Neural cell (in vitro differentiated cells): Measurements from ENCODE around the gene SQOR. TPM values are rescaled to one million over a fixed set of nuclear protein-coding genes. Genes with fewer than 3 reads are reported as not detected.

Experiments used
- H2AFZ ChIP-seq: fragments of 200-600, 300-800 bp; sonication (generic), shearing (Covaris generic); 2 replicates; pipeline ENCODE4 v1.6.0; 2014; ENCODE audit warnings: low read depth, mild to moderate bottlenecking, antibody characterized with exemption, low read length, moderate library complexity
- H3F3A ChIP-seq: fragments of 200-600 bp; shearing (Covaris generic); 2 replicates; pipeline ENCODE4 v1.6.1; 2016; ENCODE audit warnings: mild to moderate bottlenecking, moderate library complexity, mixed read lengths, antibody characterized with exemption, low read length; ENCODE audit not compliant: insufficient read depth, poor library complexity, severe bottlenecking
- H3K27ac ChIP-seq: fragments of 200-600, 300-800 bp; sonication (generic), shearing (Covaris generic); 2 replicates; pipeline ENCODE4 v1.5.1; 2014; ENCODE audit warnings: mild to moderate bottlenecking, low read length, moderate library complexity
- H3K27me3 ChIP-seq: fragments of 300-800, 200-600 bp; sonication (generic), shearing (Covaris generic); 2 replicates; pipeline ENCODE4 v1.6.0; 2014; ENCODE audit warnings: mild to moderate bottlenecking, low read depth, low read length, moderate library complexity; ENCODE audit not compliant: insufficient read depth
- H3K36me3 ChIP-seq: fragments of 300-800, 200-600 bp; sonication (generic), shearing (Covaris generic); 2 replicates; pipeline ENCODE4 v1.5.1; 2014; ENCODE audit warnings: mild to moderate bottlenecking, antibody characterized with exemption, low read length, moderate library complexity; ENCODE audit not compliant: insufficient read depth
- H3K4me2 ChIP-seq: fragments of 300-800, 200-600 bp; sonication (generic), shearing (Covaris generic); 2 replicates; pipeline ENCODE4 v1.6.0; 2014; ENCODE audit warnings: mild to moderate bottlenecking, low read length
- H3K4me3 ChIP-seq: fragments of 300-800, 200-600 bp; sonication (generic), shearing (Covaris generic); 2 replicates; pipeline ENCODE4 v1.5.1; 2014; ENCODE audit warnings: mild to moderate bottlenecking, low read length, moderate library complexity
- H3K79me2 ChIP-seq: fragments of 200-600 bp; shearing (Covaris generic); replicated peaks from 2 replicates; pipeline ENCODE4 v1.6.0; 2014; ENCODE audit warnings: mild to moderate bottlenecking, low read length, moderate library complexity; ENCODE audit not compliant: insufficient read depth
- H3K9ac ChIP-seq: fragments of 300-800, 200-600 bp; sonication (generic), shearing (Covaris generic); 2 replicates; pipeline ENCODE4 v1.6.1; 2016; ENCODE audit warnings: mild to moderate bottlenecking, low read length, mixed read lengths
- H3K9me2 ChIP-seq: fragments of 200-600 bp; shearing (Covaris generic); 2 replicates; pipeline ENCODE4 v1.6.1; 2016; ENCODE audit warnings: mild to moderate bottlenecking, low read length, mixed read lengths; ENCODE audit not compliant: insufficient read depth
- H3K9me3 ChIP-seq: fragments of 200-600, 300-800 bp; sonication (generic), shearing (Covaris generic); 2 replicates; pipeline ENCODE4 v1.6.1; 2016; ENCODE audit warnings: mild to moderate bottlenecking, mixed run types, low read length, moderate library complexity, mixed read lengths
- H4K20me1 ChIP-seq: fragments of 200-600 bp; shearing (Covaris generic); 2 replicates; pipeline ENCODE4 v1.6.1; 2016; ENCODE audit warnings: mild to moderate bottlenecking, mixed run types; ENCODE audit not compliant: insufficient read depth
- CTCF ChIP-seq: fragments of 450-650 bp; IDR thresholded peaks from 2 replicates; pipeline ENCODE4 v1.5.1; 2014; ENCODE audit warnings: antibody characterized with exemption, mild to moderate bottlenecking, moderate library complexity; ENCODE audit not compliant: poor library complexity, severe bottlenecking
- EP300 ChIP-seq: fragments of 450-650 bp; conservative IDR thresholded peaks from 2 replicates; pipeline ENCODE4 v1.6.1; 2014; ENCODE audit warnings: antibody characterized with exemption, mild to moderate bottlenecking, moderate library complexity; ENCODE audit not compliant: poor library complexity, severe bottlenecking
- EZH2 ChIP-seq: fragments of 200-600, 300-800 bp; shearing (Covaris generic), sonication (generic); IDR thresholded peaks from 2 replicates; pipeline ENCODE4 v1.6.1; 2014; ENCODE audit warnings: antibody characterized with exemption, low read length, borderline replicate concordance, mild to moderate bottlenecking; ENCODE audit not compliant: insufficient read depth, poor library complexity, severe bottlenecking
- MXI1 ChIP-seq: fragments of 450-650 bp; conservative IDR thresholded peaks from 2 replicates; pipeline ENCODE4 v1.6.1; 2014; ENCODE audit warnings: antibody characterized with exemption, mild to moderate bottlenecking; ENCODE audit not compliant: poor library complexity, severe bottlenecking
- POLR2AphosphoS5 ChIP-seq: IDR thresholded peaks from 2 replicates; pipeline ENCODE4 v1.6.1; 2012
- RAD21 ChIP-seq: fragments of 450-650 bp; conservative IDR thresholded peaks from 2 replicates; pipeline ENCODE4 v1.6.1; 2014; ENCODE audit warnings: antibody characterized with exemption, mild to moderate bottlenecking, moderate library complexity
- REST ChIP-seq: IDR thresholded peaks from 2 replicates; pipeline ENCODE4 v1.6.1; 2012; ENCODE audit warnings: borderline replicate concordance
- SMC3 ChIP-seq: fragments of 450-650 bp; conservative IDR thresholded peaks from 2 replicates; pipeline ENCODE4 v1.6.1; 2014; ENCODE audit warnings: antibody characterized with exemption, mild to moderate bottlenecking, moderate library complexity; ENCODE audit not compliant: poor library complexity
- TAF1 ChIP-seq: IDR thresholded peaks from 2 replicates; pipeline ENCODE4 v1.6.1; 2012; ENCODE audit warnings: low read depth
- polyA plus RNA-seq: library from polyadenylated mRNA; depleted of rRNA; stranded (reverse); fragments of >200 nt; gene quantifications from 2 replicates; pipeline ENCODE4 v1.2.3, GENCODE V29; 2014

SQOR gene
- polyA plus RNA-seq, 1 donor from 2014 or later, result not detected

DNA sequence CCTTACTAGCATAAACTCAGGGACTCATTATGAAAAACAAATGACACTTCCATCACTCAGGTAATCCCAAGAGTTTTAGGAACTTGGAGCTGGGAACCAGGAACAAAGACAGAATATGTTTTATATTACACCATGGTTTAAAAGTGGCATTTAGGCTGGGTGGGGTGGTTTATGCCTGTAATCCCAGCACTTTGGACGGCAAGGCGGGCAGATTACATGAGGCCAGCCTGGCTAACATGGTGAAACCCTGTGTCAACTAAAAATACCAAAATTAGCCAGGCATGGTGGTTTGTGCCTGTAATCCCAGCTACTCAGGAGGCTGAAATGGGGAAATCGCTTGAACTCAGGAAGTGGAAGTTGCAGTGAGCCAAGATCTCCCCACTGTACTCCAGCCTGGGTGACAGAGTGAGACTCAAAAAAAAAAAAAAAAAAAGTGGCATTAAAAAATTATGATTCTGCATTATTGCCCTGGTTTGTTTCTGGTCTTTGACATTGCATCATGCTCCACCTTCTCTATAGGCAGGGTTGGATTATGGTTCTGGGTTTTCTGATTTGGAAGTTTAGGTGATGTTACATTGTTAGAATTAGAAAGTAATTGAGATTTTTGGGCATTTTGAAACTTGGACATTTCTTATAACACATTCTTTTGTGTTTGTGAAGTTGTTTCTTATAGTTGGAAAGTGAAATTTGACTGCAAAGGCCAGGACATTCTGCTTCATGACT, 19.0 kb downstream of the SQOR start (continued):
- TF ChIP-seq RAD21, result no peak

- no peaks in the 10 kb centered on the region for H3K27me3 ChIP-seq
- H3K36me3 ChIP-seq, result no peaks in the 10 kb centered on the region
- H3K4me3 ChIP-seq, result no peak overlapping the region
- no peak for TF ChIP-seq REST
- TF ChIP-seq MXI1, result no peak
- TF ChIP-seq EZH2, result no peak
- no peak for TF ChIP-seq SMC3
- no peak for TF ChIP-seq CTCF
- no peak for TF ChIP-seq POLR2AphosphoS5
- no peak for TF ChIP-seq EP300
- no peak for TF ChIP-seq RAD21
- no peak for TF ChIP-seq TAF1
- no peak overlapping the region for H3K9ac ChIP-seq
- H3K79me2 ChIP-seq, result no peaks in the 10 kb centered on the region
- no peak overlapping the region for H3K27ac ChIP-seq
- H2AFZ ChIP-seq, result no peak overlapping the region
- H3K4me2 ChIP-seq, result no peak overlapping the region
- no peaks in the 10 kb centered on the region for H3K9me2 ChIP-seq
- no peaks in the 10 kb centered on the region for H3F3A ChIP-seq
- H4K20me1 ChIP-seq, result no peaks in the 10 kb centered on the region
- no peaks in the 10 kb centered on the region for H3K9me3 ChIP-seq
These were observed 19.9 kb downstream of the SQOR start for GRCh38 chr15:45654749-45655148.

GRCh38 chr15:45657254-45657653, 22.4 kb downstream of the SQOR start:
- no peaks in the 10 kb centered on the region for H3K27me3 ChIP-seq
- H3K79me2 ChIP-seq, result no peaks in the 10 kb centered on the region
- H3F3A ChIP-seq, result no peaks in the 10 kb centered on the region
- no peak overlapping the region for H3K4me3 ChIP-seq
- H3K27ac ChIP-seq, result no peak overlapping the region
- H3K36me3 ChIP-seq, result no peaks in the 10 kb centered on the region
- no peaks in the 10 kb centered on the region for H4K20me1 ChIP-seq
- no peak overlapping the region for H3K4me2 ChIP-seq
- no peak for TF ChIP-seq SMC3
- no peak for TF ChIP-seq POLR2AphosphoS5
- TF ChIP-seq EP300, result no peak
- TF ChIP-seq CTCF, result no peak
- TF ChIP-seq REST, result no peak
- no peaks in the 10 kb centered on the region for H3K9me3 ChIP-seq
- no peak overlapping the region for H3K9ac ChIP-seq
- no peaks in the 10 kb centered on the region for H3K9me2 ChIP-seq
- H2AFZ ChIP-seq, result no peak overlapping the region
